ENCODE data around the gene MGAT4A.

MGAT4A gene

DNA sequence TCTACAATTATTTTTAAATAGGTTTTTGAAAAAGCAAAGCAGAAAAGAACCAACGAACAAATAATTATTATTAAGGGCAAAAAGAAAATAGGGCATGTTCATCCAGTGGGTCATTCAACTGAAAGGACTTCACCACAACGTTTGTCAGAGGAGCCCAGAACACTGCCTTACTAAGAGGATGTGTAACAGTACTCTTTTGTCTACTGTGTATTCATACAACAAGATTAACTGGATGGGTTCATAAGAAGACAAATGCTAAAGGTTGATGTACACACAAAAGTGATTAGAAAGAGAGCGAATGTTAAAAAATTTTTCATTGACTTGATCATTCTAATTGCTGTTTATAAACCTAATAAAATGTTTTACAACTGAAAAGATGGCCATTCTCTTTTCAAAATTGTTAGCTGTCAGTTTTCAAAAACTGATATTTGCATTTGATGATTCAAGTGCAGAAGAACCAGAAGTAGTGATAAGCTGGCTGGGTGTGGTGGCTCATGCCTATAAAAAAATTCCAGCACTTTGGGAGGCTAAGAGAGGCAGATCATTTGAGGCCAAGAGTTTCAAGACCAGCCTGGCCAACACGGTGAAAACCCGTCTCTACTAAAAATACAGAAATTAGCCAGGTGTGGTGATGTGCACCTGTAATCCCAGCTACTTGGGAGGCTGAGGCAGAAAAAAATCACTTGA, 33.1 kb downstream of the MGAT4A start:
- no peaks in the 10 kb centered on the region for H4K20me1 ChIP-seq (ENCODE audit: insufficient read depth, low read length)
- TF ChIP-seq, protein P1, sequence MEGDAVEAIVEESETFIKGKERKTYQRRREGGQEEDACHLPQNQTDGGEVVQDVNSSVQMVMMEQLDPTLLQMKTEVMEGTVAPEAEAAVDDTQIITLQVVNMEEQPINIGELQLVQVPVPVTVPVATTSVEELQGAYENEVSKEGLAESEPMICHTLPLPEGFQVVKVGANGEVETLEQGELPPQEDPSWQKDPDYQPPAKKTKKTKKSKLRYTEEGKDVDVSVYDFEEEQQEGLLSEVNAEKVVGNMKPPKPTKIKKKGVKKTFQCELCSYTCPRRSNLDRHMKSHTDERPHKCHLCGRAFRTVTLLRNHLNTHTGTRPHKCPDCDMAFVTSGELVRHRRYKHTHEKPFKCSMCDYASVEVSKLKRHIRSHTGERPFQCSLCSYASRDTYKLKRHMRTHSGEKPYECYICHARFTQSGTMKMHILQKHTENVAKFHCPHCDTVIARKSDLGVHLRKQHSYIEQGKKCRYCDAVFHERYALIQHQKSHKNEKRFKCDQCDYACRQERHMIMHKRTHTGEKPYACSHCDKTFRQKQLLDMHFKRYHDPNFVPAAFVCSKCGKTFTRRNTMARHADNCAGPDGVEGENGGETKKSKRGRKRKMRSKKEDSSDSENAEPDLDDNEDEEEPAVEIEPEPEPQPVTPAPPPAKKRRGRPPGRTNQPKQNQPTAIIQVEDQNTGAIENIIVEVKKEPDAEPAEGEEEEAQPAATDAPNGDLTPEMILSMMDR (IDR thresholded peaks at IDR 0.05; ENCODE audit: low read length): no peak
- TF ChIP-seq EZH2phosphoT487 (IDR thresholded peaks at IDR 0.05; ENCODE audit: low read length) (no peak), EZH2 (optimal IDR thresholded peaks at IDR 0.05; ENCODE audit: low read depth, low read length) (no peak)
- no peaks in the 10 kb centered on the region for H3K79me2 ChIP-seq (ENCODE audit: low read length)
- H3K36me3 ChIP-seq (replicated peaks; ENCODE audit: insufficient read depth, low read length): no peaks in the 10 kb centered on the region
- DNase-seq: no peak
- H3K9me2 ChIP-seq (replicated peaks; ENCODE audit: insufficient read depth, low read length): no peaks in the 10 kb centered on the region
- no peak overlapping the region for H3K27ac ChIP-seq (ENCODE audit: low read length)
- no peaks in the 10 kb centered on the region for H3K9me3 ChIP-seq (replicated peaks; ENCODE audit: insufficient read depth, low read length)
- no peaks in the 10 kb centered on the region for H3F3A ChIP-seq (ENCODE audit: insufficient read depth, low read length)
- H3K27me3 ChIP-seq (replicated peaks; ENCODE audit: insufficient read depth, low read length): no peaks in the 10 kb centered on the region
- H3K4me1 ChIP-seq (ENCODE audit: low read length): no peaks in the 10 kb centered on the region
- no peak overlapping the region for H2AFZ ChIP-seq (ENCODE audit: low read length)
- no peak overlapping the region for H3K9ac ChIP-seq (ENCODE audit: low read length)
- H3K4me3 ChIP-seq (ENCODE audit: low read length): no peak overlapping the region
- no peak overlapping the region for H3K4me2 ChIP-seq (ENCODE audit: low read depth, low read length)

DNA sequence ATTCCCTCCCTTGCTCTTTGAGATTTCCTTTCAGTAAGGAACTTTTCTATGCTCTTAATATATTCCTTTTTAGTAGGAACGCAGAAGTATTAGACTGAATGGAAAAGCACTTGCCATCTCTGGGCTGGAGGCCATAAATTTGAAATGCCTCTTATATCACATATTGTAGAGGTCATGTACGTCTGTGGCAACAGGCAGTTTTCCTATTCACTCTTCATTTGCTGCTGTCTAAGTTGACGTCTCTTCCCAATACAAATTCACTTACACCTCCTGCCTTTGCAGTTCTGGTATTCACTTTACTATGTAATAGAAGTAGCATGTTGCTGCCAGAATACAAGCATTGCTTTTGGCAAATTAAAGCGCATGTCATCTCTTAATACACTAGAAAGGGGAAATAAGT, 34.7 kb downstream of the MGAT4A start:
- no peaks in the 10 kb centered on the region for H3K9me2 ChIP-seq (replicated peaks; ENCODE audit: insufficient read depth, low read length)
- H4K20me1 ChIP-seq (ENCODE audit: insufficient read depth, low read length): no peaks in the 10 kb centered on the region
- no peak overlapping the region for H3K4me2 ChIP-seq (ENCODE audit: low read depth, low read length)
- TF ChIP-seq EZH2phosphoT487 (IDR thresholded peaks at IDR 0.05; ENCODE audit: low read length): no peak
- TF ChIP-seq, protein P1 (IDR thresholded peaks at IDR 0.05; ENCODE audit: low read length): no peak
- no peak for TF ChIP-seq EZH2 (optimal IDR thresholded peaks at IDR 0.05; ENCODE audit: low read depth, low read length)
- no peaks in the 10 kb centered on the region for H3F3A ChIP-seq (ENCODE audit: insufficient read depth, low read length)
- no peak overlapping the region for H2AFZ ChIP-seq (ENCODE audit: low read length)
- no peak overlapping the region for H3K4me3 ChIP-seq (ENCODE audit: low read length)
- H3K36me3 ChIP-seq (replicated peaks; ENCODE audit: insufficient read depth, low read length): no peaks in the 10 kb centered on the region
- H3K4me1 ChIP-seq (ENCODE audit: low read length): no peaks in the 10 kb centered on the region
- no peak for DNase-seq
- H3K9ac ChIP-seq (ENCODE audit: low read length): no peak overlapping the region
- no peaks in the 10 kb centered on the region for H3K9me3 ChIP-seq (replicated peaks; ENCODE audit: insufficient read depth, low read length)
- H3K27ac ChIP-seq (ENCODE audit: low read length): no peak overlapping the region
- no peaks in the 10 kb centered on the region for H3K79me2 ChIP-seq (ENCODE audit: low read length)
- no peaks in the 10 kb centered on the region for H3K27me3 ChIP-seq (replicated peaks; ENCODE audit: insufficient read depth, low read length)

DNA sequence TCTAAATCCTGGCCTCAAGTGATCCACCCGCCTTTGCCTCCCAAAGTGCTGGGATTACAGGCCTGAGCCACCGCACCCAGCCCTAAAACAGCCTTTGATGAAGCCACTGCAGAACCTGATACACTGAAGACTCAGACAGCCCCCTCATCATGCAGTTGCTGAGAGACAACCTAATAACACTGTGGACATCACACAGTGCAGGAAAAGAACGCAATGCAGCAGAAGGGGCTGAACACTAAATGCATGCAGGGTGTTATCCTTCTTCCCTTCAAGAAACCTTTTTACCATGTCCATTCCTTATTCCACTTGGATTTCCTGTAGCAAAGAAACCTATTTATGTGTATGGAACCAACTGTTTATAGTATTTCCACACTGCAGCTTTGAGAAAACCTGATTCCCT, 35.7 kb downstream of the MGAT4A start:
- Histone ChIP-seq H3K9me3 (replicated peaks; ENCODE audit: insufficient read depth, low read length) (no peaks in the 10 kb centered on the region), H3K36me3 (replicated peaks; ENCODE audit: insufficient read depth, low read length) (no peaks in the 10 kb centered on the region), H3K4me1 (ENCODE audit: low read length) (no peaks in the 10 kb centered on the region), H3K79me2 (ENCODE audit: low read length) (no peaks in the 10 kb centered on the region), H3K4me2 (ENCODE audit: low read depth, low read length) (no peak overlapping the region), H3K27ac (ENCODE audit: low read length) (no peak overlapping the region), H3F3A (ENCODE audit: insufficient read depth, low read length) (no peaks in the 10 kb centered on the region), H2AFZ (ENCODE audit: low read length) (no peak overlapping the region), H3K4me3 (ENCODE audit: low read length) (no peak overlapping the region), H3K9me2 (replicated peaks; ENCODE audit: insufficient read depth, low read length) (no peaks in the 10 kb centered on the region), H4K20me1 (ENCODE audit: insufficient read depth, low read length) (no peaks in the 10 kb centered on the region), H3K9ac (ENCODE audit: low read length) (no peak overlapping the region), H3K27me3 (replicated peaks; ENCODE audit: insufficient read depth, low read length) (no peaks in the 10 kb centered on the region)
- DNase-seq: no peak
- TF ChIP-seq EZH2phosphoT487 (IDR thresholded peaks at IDR 0.05; ENCODE audit: low read length): no peak
- TF ChIP-seq, protein P1 (IDR thresholded peaks at IDR 0.05; ENCODE audit: low read length): no peak
- no peak for TF ChIP-seq EZH2 (optimal IDR thresholded peaks at IDR 0.05; ENCODE audit: low read depth, low read length)

Data from MM.1S (cell line).